ENCODE data around the gene ZDHHC12. TPM values are rescaled to one million over a fixed set of nuclear protein-coding genes. Genes with fewer than 3 reads are reported as not detected.
A peak's percentile ranks its signal among the peaks of the same experiment; 100 is the strongest.

Gene ZDHHC12
- total and polyA plus RNA-seq, 2 of the 13 experiments (the other 11 are each of a cell fraction or from before 2014, with no cell fraction given): 25.4 to 28.0 TPM

DNA sequence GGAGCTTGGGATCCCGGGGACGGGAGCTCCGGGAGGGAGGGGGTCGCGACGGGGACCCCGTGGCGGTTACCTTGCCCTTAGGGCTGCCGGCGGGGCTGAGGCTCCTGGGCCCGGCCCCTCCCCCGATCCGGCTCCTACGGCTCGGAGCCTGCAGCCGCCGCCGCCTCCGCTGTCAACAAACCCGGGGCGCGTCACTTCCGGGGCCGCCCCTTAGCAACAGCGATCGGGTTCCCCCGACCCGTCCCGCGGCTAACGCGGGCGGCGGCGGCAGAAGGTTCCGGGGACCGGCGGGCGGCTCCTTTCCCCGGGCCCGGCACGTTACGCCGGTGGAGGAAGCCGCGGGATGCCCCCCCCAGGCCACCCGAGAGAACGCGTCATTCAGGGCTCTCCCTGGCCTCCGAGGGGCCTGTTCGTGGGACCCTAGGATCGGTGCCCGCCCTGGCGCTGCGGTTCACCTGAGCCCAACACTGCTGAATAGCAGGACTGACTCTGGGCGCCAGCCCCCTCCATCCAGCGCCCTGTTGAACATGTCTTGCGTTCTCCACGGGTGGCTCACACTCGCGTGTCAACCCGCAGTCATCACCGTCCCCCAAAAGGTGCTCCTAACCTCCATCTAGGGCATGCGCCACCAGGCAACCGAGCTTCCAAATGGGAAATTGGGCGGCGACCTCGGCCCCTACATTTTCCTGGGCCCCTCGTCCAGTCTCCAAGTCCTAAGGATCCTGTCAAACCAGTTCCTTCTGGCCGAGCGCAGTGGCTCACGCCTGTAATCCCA is 48.0 kb upstream of the ZDHHC12 start, which contains the start of gene ZER1 (continued):
- no peak; the same call in 1 of the 2 replicates for TF ChIP-seq NFAT5 (CRISPR knock-in tag; IDR thresholded peaks at IDR 0.05)
- peak; percentile 87; the same call in 1 of the 2 replicates for TF ChIP-seq HMGXB3 (CRISPR knock-in tag; IDR thresholded peaks at IDR 0.05; ENCODE audit: borderline replicate concordance)
- peak; percentile 37 for TF ChIP-seq MED8 (CRISPR knock-in tag; IDR thresholded peaks at IDR 0.05; ENCODE audit: insufficient replicate concordance)
- TF ChIP-seq ZNF496 (CRISPR knock-in tag; IDR thresholded peaks at IDR 0.05; ENCODE audit: insufficient replicate concordance): no peak
- peak; percentile 80; the same call in 1 of the 2 replicates for TF ChIP-seq ZNF605 (CRISPR knock-in tag; IDR thresholded peaks at IDR 0.05)
- peak; percentile 92 for TF ChIP-seq SAP130 (CRISPR knock-in tag; IDR thresholded peaks at IDR 0.05; ENCODE audit: low read depth)
- peak; percentile 86 for TF ChIP-seq SP4 (CRISPR knock-in tag; IDR thresholded peaks at IDR 0.05)
- TF ChIP-seq, protein P1, sequence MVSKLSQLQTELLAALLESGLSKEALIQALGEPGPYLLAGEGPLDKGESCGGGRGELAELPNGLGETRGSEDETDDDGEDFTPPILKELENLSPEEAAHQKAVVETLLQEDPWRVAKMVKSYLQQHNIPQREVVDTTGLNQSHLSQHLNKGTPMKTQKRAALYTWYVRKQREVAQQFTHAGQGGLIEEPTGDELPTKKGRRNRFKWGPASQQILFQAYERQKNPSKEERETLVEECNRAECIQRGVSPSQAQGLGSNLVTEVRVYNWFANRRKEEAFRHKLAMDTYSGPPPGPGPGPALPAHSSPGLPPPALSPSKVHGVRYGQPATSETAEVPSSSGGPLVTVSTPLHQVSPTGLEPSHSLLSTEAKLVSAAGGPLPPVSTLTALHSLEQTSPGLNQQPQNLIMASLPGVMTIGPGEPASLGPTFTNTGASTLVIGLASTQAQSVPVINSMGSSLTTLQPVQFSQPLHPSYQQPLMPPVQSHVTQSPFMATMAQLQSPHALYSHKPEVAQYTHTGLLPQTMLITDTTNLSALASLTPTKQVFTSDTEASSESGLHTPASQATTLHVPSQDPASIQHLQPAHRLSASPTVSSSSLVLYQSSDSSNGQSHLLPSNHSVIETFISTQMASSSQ (IDR thresholded peaks at IDR 0.05; ENCODE audit: low read depth): no peak
- TF ChIP-seq, protein P1 (CRISPR knock-in tag; IDR thresholded peaks at IDR 0.05; ENCODE audit: borderline replicate concordance): peak; percentile 81; the same call in 1 of the 2 replicates
- peak; percentile 72; the same call in 1 of the 2 replicates for TF ChIP-seq SAFB2 (CRISPR knock-in tag; IDR thresholded peaks at IDR 0.05; ENCODE audit: borderline replicate concordance, low read depth)
- TF ChIP-seq ZNF317 (CRISPR knock-in tag; IDR thresholded peaks at IDR 0.05): peak; percentile 74
- TF ChIP-seq ZFP36L2 (CRISPR knock-in tag; IDR thresholded peaks at IDR 0.05): no peak
- peak; percentile 84 for TF ChIP-seq HIVEP1 (CRISPR knock-in tag; IDR thresholded peaks at IDR 0.05)
- no peak for TF ChIP-seq ZBTB3 (CRISPR knock-in tag; IDR thresholded peaks at IDR 0.05; ENCODE audit: borderline replicate concordance, low read depth)
- no peak for TF ChIP-seq KLF13 (CRISPR knock-in tag; IDR thresholded peaks at IDR 0.05)

All from HepG2 (cell line).